Measurements from ENCODE around the gene CLDN6.
A peak's percentile ranks its signal among the peaks of the same experiment; 100 is the strongest.

CLDN6 gene

GRCh38 chr16:2981177-2981898, 36.6 kb downstream of the CLDN6 start:
- TF ChIP-seq CTCF (IDR thresholded peaks at IDR 0.05; ENCODE audit: low read depth, low read length, missing control alignments): no peak
- peak overlapping the region; percentile 65 for H3K4me3 ChIP-seq (replicated peaks; ENCODE audit: low read depth, low read length)

GRCh38 chr16:2980227-2981176, 37.5 kb downstream of the CLDN6 start, which contains the start of gene PKMYT1:
Gene PKMYT1 (minus strand): TSS chr16:2980446. CDS start chr16:2979657, 789 bp downstream.
- DNase-seq (ENCODE audit: extremely low read depth, low read depth): peak; percentile 42
- no peak for TF ChIP-seq CTCF (IDR thresholded peaks at IDR 0.05; ENCODE audit: low read depth, low read length, missing control alignments)

More at GRCh38 chr16:2981177-2981898, 36.6 kb downstream of the CLDN6 start:
- DNase-seq (ENCODE audit: extremely low read depth, low read depth): no peak

GRCh38 chr16:2979669-2980226, 38.2 kb downstream of the CLDN6 start:
- TF ChIP-seq CTCF (IDR thresholded peaks at IDR 0.05; ENCODE audit: low read depth, low read length, missing control alignments): no peak
- no peak for DNase-seq (ENCODE audit: extremely low read depth, low read depth)
- H3K4me3 ChIP-seq (replicated peaks; ENCODE audit: low read depth, low read length): peak overlapping the region; percentile 65

More at GRCh38 chr16:2980227-2981176, 37.5 kb downstream of the CLDN6 start, which contains the start of gene PKMYT1:
- H3K4me3 ChIP-seq (replicated peaks; ENCODE audit: low read depth, low read length): peak within 1 kb of the TSS; percentile 65

GRCh38 chr16:2977440-2977839, 40.5 kb downstream of the CLDN6 start:
- no peak for DNase-seq (ENCODE audit: extremely low read depth, low read depth)
- TF ChIP-seq CTCF (IDR thresholded peaks at IDR 0.05; ENCODE audit: low read depth, low read length, missing control alignments): no peak
- H3K4me3 ChIP-seq (replicated peaks; ENCODE audit: low read depth, low read length): no peak overlapping the region

GRCh38 chr16:2976673-2977072, 41.3 kb downstream of the CLDN6 start:
- H3K4me3 ChIP-seq (replicated peaks; ENCODE audit: low read depth, low read length): no peak overlapping the region
- no peak for TF ChIP-seq CTCF (IDR thresholded peaks at IDR 0.05; ENCODE audit: low read depth, low read length, missing control alignments)
- no peak for DNase-seq (ENCODE audit: extremely low read depth, low read depth)

- no peak for TF ChIP-seq CTCF (IDR thresholded peaks at IDR 0.05; ENCODE audit: low read depth, low read length, missing control alignments)
- no peak for DNase-seq (ENCODE audit: extremely low read depth, low read depth)
- no peak overlapping the region for H3K4me3 ChIP-seq (replicated peaks; ENCODE audit: low read depth, low read length)
Observed at GRCh38 chr16:2976201-2976600, 41.8 kb downstream of the CLDN6 start.
